Uterus (tissue), 2 donors: ENCODE results near the gene ARID1B.

Experiments used
- POLR2A ChIP-seq, 2 donors: fragments of 450-650 bp; IDR thresholded peaks; one replicate each; pipeline ENCODE4 v1.6.1; 2016; ENCODE audit warnings: antibody characterized with exemption in 2 of 2, mild to moderate bottlenecking in 1 of 2, moderate library complexity in 1 of 2
- TF ChIP-seq, protein P1 (sequence below), 4 experiments: fragments of 200-600 bp in 2 of 4; fragments of 450-650 bp in 2 of 4; sonication (generic) in 2 of 4; IDR thresholded peaks; one replicate each; pipeline ENCODE4 v1.5.1; 2016 to 2019; ENCODE audit warnings: antibody characterized with exemption in 4 of 4, mild to moderate bottlenecking in 2 of 4, moderate library complexity in 1 of 4

DNA sequence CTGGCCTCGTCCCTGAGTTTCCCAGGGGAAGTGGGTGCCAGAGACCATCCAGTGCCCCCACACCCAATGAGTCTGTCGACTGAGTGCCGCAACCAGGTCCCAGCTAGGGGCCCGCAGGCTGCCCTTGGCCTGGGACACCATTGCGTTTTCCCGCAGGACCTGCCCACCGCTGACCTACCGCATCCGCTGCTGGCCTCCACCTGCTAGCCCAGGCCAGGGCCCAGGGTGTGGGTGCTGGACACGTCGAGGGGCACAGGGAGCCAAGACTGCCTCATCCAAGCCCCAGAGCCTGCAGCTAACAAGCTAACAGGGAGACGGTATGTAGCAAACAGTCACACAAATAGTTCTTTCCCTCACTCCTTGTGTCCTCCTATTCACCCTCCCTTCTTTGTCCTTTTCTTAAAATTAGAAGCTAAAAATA is 448.4 kb downstream of the ARID1B start:
- TF ChIP-seq POLR2A (IDR thresholded peaks at IDR 0.05), result no peak
- TF ChIP-seq, protein P1, sequence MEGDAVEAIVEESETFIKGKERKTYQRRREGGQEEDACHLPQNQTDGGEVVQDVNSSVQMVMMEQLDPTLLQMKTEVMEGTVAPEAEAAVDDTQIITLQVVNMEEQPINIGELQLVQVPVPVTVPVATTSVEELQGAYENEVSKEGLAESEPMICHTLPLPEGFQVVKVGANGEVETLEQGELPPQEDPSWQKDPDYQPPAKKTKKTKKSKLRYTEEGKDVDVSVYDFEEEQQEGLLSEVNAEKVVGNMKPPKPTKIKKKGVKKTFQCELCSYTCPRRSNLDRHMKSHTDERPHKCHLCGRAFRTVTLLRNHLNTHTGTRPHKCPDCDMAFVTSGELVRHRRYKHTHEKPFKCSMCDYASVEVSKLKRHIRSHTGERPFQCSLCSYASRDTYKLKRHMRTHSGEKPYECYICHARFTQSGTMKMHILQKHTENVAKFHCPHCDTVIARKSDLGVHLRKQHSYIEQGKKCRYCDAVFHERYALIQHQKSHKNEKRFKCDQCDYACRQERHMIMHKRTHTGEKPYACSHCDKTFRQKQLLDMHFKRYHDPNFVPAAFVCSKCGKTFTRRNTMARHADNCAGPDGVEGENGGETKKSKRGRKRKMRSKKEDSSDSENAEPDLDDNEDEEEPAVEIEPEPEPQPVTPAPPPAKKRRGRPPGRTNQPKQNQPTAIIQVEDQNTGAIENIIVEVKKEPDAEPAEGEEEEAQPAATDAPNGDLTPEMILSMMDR (IDR thresholded peaks at IDR 0.05), result no peak
